ENCODE data around the gene XIRP1. TPM values are rescaled to one million over a fixed set of nuclear protein-coding genes. Genes with fewer than 3 reads are reported as not detected.

Gene XIRP1
- total RNA-seq, 3 donors from 2014 or later = 0.31 TPM; not detected in 2

DNA sequence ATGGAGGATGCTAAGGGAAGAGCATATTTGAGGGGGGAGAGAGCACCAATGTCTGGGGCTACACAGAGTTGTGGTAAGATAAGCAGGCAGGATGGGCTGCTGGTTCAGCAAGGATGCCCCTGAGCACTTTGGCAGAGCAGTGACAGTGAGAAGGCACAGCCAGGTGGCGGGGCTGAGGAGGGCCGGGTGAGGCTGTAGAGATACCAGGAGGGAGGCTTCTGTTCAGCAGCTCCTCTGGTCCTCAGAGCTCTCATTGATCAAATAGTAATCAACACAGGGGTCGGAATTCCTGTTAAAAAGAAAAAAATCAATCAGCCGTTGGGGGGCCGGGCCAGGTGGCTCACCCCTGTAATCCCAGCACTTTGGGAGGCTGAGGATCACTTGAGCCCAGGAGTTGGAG, 11.5 kb upstream of the XIRP1 start:
- no peak for DNase-seq
- no peaks in the 10 kb centered on the region for H3K9me3 ChIP-seq
- TF ChIP-seq, protein P1, sequence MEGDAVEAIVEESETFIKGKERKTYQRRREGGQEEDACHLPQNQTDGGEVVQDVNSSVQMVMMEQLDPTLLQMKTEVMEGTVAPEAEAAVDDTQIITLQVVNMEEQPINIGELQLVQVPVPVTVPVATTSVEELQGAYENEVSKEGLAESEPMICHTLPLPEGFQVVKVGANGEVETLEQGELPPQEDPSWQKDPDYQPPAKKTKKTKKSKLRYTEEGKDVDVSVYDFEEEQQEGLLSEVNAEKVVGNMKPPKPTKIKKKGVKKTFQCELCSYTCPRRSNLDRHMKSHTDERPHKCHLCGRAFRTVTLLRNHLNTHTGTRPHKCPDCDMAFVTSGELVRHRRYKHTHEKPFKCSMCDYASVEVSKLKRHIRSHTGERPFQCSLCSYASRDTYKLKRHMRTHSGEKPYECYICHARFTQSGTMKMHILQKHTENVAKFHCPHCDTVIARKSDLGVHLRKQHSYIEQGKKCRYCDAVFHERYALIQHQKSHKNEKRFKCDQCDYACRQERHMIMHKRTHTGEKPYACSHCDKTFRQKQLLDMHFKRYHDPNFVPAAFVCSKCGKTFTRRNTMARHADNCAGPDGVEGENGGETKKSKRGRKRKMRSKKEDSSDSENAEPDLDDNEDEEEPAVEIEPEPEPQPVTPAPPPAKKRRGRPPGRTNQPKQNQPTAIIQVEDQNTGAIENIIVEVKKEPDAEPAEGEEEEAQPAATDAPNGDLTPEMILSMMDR (IDR thresholded peaks at IDR 0.05) = no peak
- H3K4me1 ChIP-seq (ENCODE audit: low read depth) = no peaks in the 10 kb centered on the region
- no peak overlapping the region for H3K4me3 ChIP-seq
- ATAC-seq = no peak
- intact Hi-C loops (cut with DNase I, micrococcal nuclease) = no loop called here
- H3K36me3 ChIP-seq (ENCODE audit: low read depth) = no peaks in the 10 kb centered on the region

DNA sequence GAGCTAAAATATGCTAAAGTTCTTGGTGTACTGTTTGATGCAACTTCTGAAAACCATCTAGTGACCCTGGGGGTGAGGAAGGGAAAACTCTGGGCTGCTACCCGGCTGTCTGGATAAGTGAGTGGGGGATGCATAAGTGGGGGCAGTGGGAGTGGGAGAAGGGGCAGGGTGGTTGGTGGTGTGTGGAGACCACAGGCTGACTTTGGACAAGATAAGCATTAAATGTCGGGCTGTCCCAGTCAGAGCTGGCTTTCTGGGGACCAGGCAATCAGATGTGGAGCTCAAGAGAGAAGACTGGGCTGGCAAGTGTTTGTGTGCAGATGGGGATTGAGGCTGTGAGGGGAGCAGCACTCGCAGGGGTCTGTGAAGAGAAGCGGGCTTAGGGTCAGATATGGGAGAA, 11.0 kb upstream of the XIRP1 start:
- TF ChIP-seq, protein P1 (IDR thresholded peaks at IDR 0.05) = no peak
- ATAC-seq = no peak
- no peaks in the 10 kb centered on the region for H3K36me3 ChIP-seq (ENCODE audit: low read depth)
- intact Hi-C loops (cut with DNase I, micrococcal nuclease) = no loop called here
- DNase-seq = no peak
- H3K9me3 ChIP-seq = no peaks in the 10 kb centered on the region
- no peaks in the 10 kb centered on the region for H3K4me1 ChIP-seq (ENCODE audit: low read depth)
- H3K4me3 ChIP-seq = no peak overlapping the region

DNA sequence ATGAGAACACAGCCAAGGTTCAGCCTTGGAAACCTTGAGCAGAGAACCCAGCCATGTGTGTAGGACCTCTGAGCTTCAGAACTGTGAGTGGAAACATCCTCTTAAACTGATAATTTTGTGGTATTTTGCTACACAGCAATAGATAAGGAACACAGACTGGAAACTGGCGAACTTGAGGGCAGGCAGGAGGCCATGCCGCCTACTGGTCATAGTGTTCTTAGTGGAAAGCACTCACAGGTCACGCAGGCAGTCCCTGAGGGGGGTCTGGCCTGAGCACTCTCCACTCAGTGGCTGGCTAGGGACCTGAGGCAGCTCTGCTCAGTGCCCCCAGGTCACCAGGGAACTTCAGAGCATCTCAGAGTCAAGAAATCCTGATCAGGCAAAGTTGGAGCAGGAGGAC, 9.7 kb upstream of the XIRP1 start:
- no peak overlapping the region for H3K4me3 ChIP-seq
- intact Hi-C loops (cut with DNase I, micrococcal nuclease) = no loop called here
- DNase-seq (no peak), ATAC-seq (no peak)
- no peaks in the 10 kb centered on the region for H3K9me3 ChIP-seq
- TF ChIP-seq, protein P1 (IDR thresholded peaks at IDR 0.05) = no peak
- no peaks in the 10 kb centered on the region for H3K4me1 ChIP-seq (ENCODE audit: low read depth)
- no peaks in the 10 kb centered on the region for H3K36me3 ChIP-seq (ENCODE audit: low read depth)

DNA sequence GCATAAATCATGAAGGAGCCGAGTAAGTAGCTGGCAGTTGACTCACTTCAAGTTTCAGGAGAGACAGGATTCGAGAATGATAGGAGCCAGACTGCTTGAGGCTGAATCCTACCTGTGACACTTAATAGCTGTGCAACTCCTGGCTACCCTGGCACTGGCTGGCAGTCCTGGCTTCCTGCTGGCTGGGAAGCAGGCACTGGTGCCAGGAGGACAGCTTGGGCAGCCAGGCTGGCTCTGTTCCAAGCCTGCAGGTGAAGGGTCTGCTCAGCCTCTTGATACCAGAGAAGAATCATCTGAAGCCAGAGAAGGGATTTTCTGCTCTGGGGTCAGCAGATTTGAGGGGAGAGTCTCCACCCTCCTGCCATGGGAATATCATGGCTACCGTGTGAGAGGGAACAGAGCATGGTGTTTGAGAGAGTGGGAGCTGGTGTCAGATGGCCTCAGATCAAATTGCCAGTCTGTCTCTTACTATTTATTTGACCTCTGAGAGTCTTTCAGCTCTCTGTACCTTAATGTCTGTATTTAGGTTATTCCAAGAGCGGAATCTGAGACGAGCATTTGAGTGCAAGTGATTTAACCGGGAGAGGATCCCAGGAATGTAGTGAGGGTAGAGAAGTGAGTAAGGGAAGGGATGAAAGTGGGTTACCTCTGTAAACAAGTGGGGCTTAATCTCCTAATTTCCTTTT, 4.4 kb upstream of the XIRP1 start:
- no peak overlapping the region for H3K4me3 ChIP-seq
- no peak for ATAC-seq
- DNase-seq = no peak
- TF ChIP-seq, protein P1 (IDR thresholded peaks at IDR 0.05) = no peak
- intact Hi-C loops (cut with DNase I, micrococcal nuclease) = no loop called here
- H3K9me3 ChIP-seq = no peaks in the 10 kb centered on the region
- H3K4me1 ChIP-seq (ENCODE audit: low read depth) = no peaks in the 10 kb centered on the region
- no peaks in the 10 kb centered on the region for H3K36me3 ChIP-seq (ENCODE audit: low read depth)

DNA sequence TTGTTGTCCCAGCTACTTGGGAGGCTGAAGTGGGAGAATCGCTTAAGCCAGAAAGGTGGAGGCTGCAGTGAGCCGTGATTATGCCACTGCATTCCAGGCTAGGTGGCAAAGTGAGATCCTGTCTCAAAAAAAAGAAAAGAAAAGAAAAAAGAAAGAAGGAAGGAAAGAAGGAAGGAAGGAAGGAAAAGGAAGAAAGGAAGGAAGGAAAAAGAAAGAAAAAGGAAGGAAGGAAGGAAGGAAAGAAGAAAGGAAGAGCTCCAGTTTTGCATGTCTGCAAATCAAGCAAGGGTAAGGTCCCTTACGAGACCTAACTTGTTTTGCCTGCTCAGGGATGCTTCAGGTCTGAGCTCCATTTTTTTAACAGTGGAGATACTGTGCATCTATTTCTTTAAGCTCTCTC, 3.6 kb upstream of the XIRP1 start:
- TF ChIP-seq, protein P1 (IDR thresholded peaks at IDR 0.05) = no peak
- intact Hi-C loops (cut with DNase I, micrococcal nuclease) = no loop called here
- DNase-seq = no peak
- ATAC-seq = no peak
- Histone ChIP-seq H3K4me3 (no peak overlapping the region), H3K9me3 (no peaks in the 10 kb centered on the region), H3K4me1 (ENCODE audit: low read depth) (no peaks in the 10 kb centered on the region), H3K36me3 (ENCODE audit: low read depth) (no peaks in the 10 kb centered on the region)

DNA sequence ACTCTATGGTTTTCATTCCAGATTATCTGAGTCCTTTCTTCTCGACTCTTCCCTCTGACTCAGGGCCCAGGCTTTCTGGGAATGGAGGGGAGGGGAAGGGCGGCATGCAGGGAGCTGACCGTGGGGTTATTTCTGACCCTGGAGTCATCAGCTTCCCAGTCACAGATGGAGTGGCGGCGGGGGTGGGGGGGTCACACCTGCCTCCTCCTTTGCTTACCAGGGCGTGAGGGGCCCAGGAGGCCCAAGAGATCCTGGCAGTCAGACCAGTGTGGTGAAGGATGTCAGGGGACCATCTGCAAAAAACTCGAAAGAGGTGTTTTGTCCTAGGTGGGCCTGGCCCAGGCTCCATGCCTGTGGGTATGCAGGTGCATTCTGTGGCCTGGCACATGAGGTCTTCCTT, 996 bp upstream of the XIRP1 start:
- TF ChIP-seq, protein P1 (IDR thresholded peaks at IDR 0.05) = no peak
- Histone ChIP-seq H3K9me3 (no peaks in the 10 kb centered on the region), H3K4me1 (ENCODE audit: low read depth) (no peaks in the 10 kb centered on the region), H3K4me3 (no peak overlapping the region), H3K36me3 (ENCODE audit: low read depth) (no peaks in the 10 kb centered on the region)
- ATAC-seq (no peak), DNase-seq (no peak)
- intact Hi-C loops (cut with DNase I, micrococcal nuclease) = no loop called here
